HL-60 (cell line): ENCODE data around the gene BGN.

Experiments
- DNase-seq, 2 experiments: peaks; one replicate each; pipeline ENCODE4 v3.0.0-alpha.2; 2010 to 2020; ENCODE audit warnings: low read depth in 1 of 2, low spot score in 1 of 2
- H3K27ac ChIP-seq: fragments of 250-450 bp; sonication (Bioruptor Pico); replicated peaks from 2 replicates; pipeline ENCODE4 v1.5.1; 2020; ENCODE audit warnings: mild to moderate bottlenecking, moderate library complexity
- H3K27me3 ChIP-seq: fragments of 250-450 bp; sonication (Bioruptor Pico); 2 replicates; pipeline ENCODE4 v1.5.1; 2021; ENCODE audit warnings: mild to moderate bottlenecking, moderate library complexity; ENCODE audit not compliant: insufficient read depth, poor library complexity, severe bottlenecking
- H3K4me3 ChIP-seq: replicated peaks from 2 replicates; pipeline ENCODE4 v1.5.1; 2011; ENCODE audit warnings: mild to moderate bottlenecking, control low read depth, low read length; ENCODE audit not compliant: insufficient read depth
- GABPA ChIP-seq: IDR thresholded peaks from 2 replicates; pipeline ENCODE4 v1.6.1; 2012; ENCODE audit warnings: low read depth
- POLR2AphosphoS5 ChIP-seq: IDR thresholded peaks from 2 replicates; pipeline ENCODE4 v1.6.1; 2012; ENCODE audit warnings: low read depth
- SPI1 ChIP-seq: IDR thresholded peaks from 2 replicates; pipeline ENCODE4 v1.6.1; 2012; ENCODE audit warnings: low read depth, mild to moderate bottlenecking, borderline replicate concordance
- TF ChIP-seq, protein P1 (sequence below): IDR thresholded peaks from one replicate; pipeline ENCODE4 v1.5.1; 2011; ENCODE audit warnings: low read length, control low read depth, inconsistent platforms; ENCODE audit not compliant: insufficient read depth
- TF ChIP-seq, protein P2 (sequence below): IDR thresholded peaks from 2 replicates; pipeline ENCODE4 v1.6.1; 2012; ENCODE audit warnings: low read depth; ENCODE audit not compliant: insufficient replicate concordance

The BGN gene

DNA sequence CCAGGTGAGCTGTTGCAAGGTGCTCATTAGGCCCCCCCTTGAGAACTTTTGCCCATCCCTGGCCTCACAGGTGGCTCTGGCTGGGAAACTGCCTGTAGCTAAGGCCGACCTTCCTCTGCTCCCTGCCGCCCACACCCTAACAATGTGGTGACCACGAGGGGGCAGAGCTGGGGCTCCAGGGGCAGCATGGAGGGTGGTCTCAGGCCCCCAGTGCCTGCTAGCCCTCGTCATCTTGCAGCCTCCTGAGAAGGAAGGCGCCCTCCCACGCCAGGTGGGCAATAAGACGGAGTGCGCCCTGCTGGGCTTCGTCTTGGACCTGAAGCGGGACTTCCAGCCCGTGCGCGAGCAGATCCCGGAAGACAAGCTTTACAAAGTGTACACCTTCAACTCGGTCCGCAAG lies 55.0 kb downstream of the BGN start:
- Histone ChIP-seq H3K27ac (no peak overlapping the region), H3K27me3 (no peaks in the 10 kb centered on the region), H3K4me3 (no peak overlapping the region)
- TF ChIP-seq SPI1 (no peak), POLR2AphosphoS5 (no peak), GABPA (no peak)
- TF ChIP-seq, protein P1, sequence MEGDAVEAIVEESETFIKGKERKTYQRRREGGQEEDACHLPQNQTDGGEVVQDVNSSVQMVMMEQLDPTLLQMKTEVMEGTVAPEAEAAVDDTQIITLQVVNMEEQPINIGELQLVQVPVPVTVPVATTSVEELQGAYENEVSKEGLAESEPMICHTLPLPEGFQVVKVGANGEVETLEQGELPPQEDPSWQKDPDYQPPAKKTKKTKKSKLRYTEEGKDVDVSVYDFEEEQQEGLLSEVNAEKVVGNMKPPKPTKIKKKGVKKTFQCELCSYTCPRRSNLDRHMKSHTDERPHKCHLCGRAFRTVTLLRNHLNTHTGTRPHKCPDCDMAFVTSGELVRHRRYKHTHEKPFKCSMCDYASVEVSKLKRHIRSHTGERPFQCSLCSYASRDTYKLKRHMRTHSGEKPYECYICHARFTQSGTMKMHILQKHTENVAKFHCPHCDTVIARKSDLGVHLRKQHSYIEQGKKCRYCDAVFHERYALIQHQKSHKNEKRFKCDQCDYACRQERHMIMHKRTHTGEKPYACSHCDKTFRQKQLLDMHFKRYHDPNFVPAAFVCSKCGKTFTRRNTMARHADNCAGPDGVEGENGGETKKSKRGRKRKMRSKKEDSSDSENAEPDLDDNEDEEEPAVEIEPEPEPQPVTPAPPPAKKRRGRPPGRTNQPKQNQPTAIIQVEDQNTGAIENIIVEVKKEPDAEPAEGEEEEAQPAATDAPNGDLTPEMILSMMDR: no peak
- TF ChIP-seq, protein P2, sequence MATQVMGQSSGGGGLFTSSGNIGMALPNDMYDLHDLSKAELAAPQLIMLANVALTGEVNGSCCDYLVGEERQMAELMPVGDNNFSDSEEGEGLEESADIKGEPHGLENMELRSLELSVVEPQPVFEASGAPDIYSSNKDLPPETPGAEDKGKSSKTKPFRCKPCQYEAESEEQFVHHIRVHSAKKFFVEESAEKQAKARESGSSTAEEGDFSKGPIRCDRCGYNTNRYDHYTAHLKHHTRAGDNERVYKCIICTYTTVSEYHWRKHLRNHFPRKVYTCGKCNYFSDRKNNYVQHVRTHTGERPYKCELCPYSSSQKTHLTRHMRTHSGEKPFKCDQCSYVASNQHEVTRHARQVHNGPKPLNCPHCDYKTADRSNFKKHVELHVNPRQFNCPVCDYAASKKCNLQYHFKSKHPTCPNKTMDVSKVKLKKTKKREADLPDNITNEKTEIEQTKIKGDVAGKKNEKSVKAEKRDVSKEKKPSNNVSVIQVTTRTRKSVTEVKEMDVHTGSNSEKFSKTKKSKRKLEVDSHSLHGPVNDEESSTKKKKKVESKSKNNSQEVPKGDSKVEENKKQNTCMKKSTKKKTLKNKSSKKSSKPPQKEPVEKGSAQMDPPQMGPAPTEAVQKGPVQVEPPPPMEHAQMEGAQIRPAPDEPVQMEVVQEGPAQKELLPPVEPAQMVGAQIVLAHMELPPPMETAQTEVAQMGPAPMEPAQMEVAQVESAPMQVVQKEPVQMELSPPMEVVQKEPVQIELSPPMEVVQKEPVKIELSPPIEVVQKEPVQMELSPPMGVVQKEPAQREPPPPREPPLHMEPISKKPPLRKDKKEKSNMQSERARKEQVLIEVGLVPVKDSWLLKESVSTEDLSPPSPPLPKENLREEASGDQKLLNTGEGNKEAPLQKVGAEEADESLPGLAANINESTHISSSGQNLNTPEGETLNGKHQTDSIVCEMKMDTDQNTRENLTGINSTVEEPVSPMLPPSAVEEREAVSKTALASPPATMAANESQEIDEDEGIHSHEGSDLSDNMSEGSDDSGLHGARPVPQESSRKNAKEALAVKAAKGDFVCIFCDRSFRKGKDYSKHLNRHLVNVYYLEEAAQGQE: no peak
- DNase-seq: no peak

DNA sequence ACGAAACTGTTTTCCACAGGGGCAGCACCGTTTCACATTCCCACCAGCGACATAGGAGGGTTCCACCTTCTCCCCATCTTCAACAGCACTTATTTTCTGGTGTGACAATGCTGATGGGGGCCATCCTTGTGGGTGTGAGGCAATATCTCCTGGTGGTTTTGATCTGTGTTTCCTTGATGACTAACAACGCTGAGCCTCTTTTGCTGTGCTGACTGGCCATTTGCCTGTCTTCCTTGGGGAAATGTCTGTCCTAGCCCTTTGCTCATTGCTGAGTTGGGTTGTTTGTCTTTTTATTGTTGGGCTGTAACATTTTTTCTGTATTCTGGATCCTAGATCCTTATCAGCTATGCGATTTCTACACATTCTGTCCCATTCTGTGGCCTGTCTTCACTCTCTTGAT lies 56.4 kb downstream of the BGN start:
- H3K27ac ChIP-seq: no peak overlapping the region
- no peaks in the 10 kb centered on the region for H3K27me3 ChIP-seq
- no peak for DNase-seq
- no peak overlapping the region for H3K4me3 ChIP-seq
- no peak for TF ChIP-seq SPI1
- TF ChIP-seq, protein P2: no peak

- DNase-seq: peak; percentile 25 to 68
- TF ChIP-seq, protein P1: peak; percentile 27
- no peak for TF ChIP-seq POLR2AphosphoS5
- H3K4me3 ChIP-seq: no peak overlapping the region
- no peaks in the 10 kb centered on the region for H3K27me3 ChIP-seq
- H3K27ac ChIP-seq: no peak overlapping the region
Measured at GRCh38 chrX:153554519-153555167, 59.9 kb downstream of the BGN start.

GRCh38 chrX:153556767-153557166 lies 62.0 kb downstream of the BGN start:
- no peak overlapping the region for H3K4me3 ChIP-seq
- H3K27me3 ChIP-seq: no peaks in the 10 kb centered on the region
- TF ChIP-seq GABPA (no peak), POLR2AphosphoS5 (no peak), SPI1 (no peak)
- TF ChIP-seq, protein P1: no peak
- TF ChIP-seq, protein P2: no peak
- no peak overlapping the region for H3K27ac ChIP-seq
- no peak for DNase-seq
